Measurements from ENCODE around the gene MRI1.

The MRI1 gene

GRCh38 chr19:13795595-13796300, 31.4 kb downstream of the MRI1 start:
- no peak for DNase-seq

DNA sequence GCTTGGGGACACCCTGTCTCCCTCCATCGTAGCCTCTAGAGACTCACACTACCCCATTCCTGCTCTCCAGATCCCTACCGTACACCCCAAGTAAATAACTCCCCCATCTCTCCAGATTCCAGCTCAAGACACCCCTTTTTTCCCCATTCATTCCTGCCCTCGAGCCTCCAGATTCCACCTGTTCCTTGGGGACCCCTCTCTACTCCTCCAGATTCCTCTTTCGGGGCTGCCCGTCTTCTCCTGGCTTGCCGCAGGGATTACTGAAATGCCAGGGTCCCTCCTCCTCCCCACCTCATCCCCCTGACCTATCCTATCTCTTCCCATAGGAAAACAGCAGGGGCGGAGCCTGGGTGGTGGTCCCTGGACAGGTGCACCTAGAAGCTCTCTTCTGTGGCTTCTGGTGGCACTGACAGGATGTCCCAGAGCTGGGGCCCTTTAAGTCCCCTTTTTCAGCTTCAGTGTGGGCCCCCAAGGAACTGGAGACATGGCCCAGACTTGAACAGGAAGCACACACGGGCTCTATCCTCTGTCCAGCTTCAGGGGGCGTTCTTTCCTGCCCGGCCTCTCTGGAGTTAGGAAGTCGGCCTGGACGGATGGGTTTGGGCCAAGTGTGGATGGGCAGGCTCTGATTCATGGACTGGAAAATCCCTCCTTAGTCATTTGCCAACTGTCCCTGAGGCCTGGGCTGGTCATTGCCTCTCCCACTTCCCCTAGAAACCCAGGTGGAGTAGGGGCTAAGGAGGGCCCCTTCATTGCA, 32.2 kb downstream of the MRI1 start:
- no peak for DNase-seq

- DNase-seq = no peak
Observed at GRCh38 chr19:13797058-13797440, 32.7 kb downstream of the MRI1 start.

DNA sequence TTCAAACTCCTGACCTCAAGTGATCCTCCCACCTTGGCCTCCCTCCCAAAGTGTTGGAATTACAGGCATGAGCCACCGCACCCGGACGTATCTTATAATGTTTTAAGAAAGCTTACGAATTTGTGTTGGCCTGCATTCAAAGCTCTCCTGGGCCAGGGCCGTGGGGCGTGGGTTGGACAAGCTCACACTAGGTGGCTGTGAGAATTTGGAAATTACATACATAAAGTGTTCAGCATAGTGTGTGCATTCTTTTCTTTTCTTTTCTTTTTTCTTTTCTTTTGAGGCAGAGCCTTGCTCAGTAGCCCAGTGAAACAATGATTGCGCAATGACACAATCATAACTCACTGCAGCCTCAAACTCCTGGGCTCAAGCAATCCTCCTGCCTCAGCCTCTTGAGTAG, 33.5 kb downstream of the MRI1 start:
- DNase-seq = no peak

DNA sequence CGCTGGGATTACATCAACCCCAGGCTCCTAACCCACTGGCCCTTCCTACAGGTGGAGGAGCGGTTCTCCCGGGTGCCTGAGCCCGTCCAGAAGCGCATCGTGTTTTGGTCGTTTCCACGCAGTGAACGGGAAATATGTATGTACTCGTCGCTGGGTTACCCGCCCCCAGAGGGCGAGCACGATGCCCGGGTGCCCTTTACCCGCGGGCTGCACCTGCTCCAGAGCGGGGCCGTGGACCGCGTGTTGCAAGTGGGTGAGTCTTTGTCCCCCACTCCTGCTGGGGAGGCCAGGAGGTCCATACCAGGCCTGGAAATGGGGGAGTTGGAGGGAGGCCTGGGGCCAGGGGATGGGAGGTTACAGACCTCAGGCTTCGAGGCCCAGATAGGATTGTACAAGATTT, 35.3 kb downstream of the MRI1 start:
- no peak for DNase-seq

DNA sequence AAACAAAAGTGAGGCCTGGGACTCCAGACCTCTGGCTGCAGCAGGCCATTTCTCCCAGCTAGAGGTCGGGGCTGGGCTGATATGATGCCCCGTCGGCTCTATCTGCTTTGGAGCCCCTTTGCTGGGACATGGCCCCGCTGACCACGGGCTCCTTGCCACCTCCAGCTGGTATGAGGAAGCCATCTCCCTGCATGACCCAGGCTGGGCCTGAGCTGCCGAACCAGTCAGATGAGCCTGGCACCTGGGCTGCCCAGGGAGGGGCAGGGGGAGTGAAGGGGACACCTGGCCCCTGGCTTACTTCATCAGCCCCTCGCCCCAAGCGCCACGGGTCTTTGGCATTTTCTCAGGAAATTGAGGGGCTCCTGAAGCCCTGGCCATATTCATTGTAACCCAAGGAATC, 38.7 kb downstream of the MRI1 start:
- DNase-seq = no peak

DNA sequence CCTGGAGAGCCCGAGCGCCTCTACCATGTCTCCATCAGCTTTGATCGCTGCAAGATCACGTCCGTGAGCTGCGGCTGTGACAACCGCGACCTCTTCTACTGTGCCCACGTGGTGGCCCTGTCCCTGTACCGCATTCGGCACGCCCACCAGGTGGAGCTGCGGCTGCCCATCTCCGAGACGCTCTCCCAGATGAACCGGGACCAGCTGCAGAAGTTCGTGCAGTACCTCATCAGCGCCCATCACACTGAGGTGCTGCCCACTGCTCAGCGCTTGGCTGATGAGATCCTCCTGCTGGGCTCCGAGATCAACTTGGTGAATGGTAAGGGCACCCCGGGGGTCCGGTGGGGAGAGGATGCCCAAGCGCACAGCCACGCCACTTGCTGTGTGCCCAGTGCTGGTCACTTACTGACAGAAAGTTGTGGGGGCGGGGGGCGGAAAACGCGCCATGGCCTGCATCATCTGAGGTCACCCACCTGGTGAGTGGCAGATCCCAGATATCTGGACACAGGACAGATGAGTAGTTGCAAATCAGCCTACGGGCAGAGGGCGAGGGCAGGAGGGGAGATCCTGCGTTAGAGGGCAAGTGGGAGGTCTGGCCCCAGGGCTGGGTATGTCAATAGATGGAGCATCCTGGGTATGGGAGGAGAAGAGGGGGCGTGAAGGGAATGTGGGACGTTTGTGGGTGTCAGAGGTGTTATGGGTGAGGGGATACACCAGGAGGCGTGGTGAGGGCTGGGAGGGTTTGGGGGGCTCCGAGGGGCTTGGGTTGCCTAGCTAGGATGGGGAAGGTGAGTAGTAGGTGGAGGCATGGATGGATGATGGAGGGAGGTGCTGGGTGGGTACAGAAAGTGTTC, 40.7 kb downstream of the MRI1 start:
- no peak for DNase-seq

DNA sequence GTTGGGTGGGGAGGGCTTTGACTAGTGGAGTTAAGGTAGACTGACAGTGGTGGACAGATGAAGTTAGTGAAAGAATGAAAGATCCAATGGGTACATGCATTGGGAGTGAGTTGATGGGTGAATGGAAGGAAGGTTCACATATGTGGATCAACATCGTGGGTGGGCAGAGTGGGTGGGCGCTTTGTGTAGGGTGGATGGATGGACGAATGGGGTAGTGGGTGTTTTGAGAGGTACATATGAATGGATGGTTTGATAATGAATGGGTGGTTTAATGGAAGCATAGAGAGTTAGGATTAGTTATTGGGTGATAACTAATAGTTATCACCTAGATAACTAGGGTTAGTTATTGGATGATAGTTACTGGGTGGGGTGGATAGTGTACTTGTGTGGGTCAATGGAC, 42.4 kb downstream of the MRI1 start:
- no peak for DNase-seq

DNA sequence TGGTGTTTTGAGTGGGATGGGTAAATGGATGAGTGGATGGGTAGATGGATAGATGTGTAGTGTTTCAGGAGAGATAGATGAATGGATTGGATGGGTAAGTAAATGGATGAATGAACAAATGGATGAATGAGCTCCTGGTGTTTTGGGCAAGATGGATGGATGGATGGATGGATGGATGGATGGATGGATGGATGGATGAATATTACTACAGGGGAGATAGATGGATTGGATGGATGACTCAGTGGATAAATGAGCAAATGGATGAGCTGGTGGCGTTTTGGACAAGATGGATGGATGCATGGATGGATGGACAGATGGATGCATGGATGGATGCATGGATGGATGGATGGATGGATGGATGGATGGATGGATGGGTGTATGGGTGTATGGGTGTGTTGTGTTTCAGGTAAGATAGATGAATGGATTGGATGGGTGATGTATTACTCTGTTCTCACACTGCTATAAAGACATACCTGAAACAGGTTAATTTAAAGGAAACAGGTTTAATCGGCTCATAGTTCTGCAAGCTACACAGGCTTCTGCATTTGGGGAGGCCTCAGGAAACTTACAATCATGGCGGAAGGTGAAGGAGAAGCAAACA, 43.2 kb downstream of the MRI1 start:
- no peak for DNase-seq

- DNase-seq = no peak
Observed at GRCh38 chr19:13808856-13809255, 44.5 kb downstream of the MRI1 start.

GRCh38 chr19:13812544-13812943, 48.2 kb downstream of the MRI1 start:
- DNase-seq = no peak

GRCh38 chr19:13813147-13813546, 48.8 kb downstream of the MRI1 start:
- no peak for DNase-seq

DNA sequence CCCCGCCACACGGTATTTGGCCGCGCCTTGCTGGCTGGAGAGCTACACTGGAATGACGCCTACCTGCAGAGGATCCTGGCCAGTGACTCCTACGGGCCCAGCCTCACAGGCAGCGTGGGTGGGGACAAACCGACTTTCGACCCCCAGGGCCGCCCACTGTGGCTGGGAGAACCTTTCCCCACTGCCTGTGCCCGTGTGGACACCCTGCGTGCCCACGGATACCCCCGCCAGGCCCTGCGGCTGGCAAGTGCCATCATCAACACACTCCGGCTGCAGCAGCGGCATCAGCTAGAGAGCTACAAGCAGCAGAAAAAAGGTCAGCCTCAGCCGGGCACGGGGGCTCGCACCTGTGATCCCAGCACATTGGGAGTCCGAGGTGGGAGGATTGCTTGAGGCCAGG, 50.2 kb downstream of the MRI1 start:
- no peak for DNase-seq

DNA sequence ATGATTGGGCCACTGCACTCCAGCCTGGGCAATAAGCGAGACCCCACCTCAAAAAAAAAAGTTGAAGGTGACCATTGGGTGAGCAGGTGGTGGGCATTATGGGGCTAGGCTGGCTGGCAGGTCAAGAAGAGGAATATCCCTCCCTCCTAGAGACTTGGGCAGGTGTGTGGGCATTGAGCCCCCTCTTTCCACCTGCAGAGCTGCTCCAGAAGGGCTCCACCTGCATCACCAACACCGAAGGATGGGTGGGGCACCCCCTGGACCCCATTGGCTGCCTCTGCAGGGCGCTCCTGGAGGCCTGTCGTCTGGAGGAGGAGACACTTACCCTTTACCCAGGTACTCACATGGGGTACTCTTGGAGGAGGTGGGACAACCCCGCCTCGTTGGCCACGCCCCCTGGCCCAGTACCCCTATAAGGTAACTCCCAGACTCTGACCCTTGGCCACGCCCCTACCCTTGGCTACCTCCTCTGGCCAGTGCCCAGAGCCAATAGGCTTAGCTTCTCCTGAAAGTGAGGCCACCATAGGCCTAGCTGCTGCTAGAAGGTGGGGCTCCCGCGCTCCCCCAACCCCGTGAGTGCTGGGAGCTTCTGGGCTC, 52.8 kb downstream of the MRI1 start:
- no peak for DNase-seq

- DNase-seq = peak; percentile 11
Observed at GRCh38 chr19:13817615-13818371, 53.5 kb downstream of the MRI1 start.

- DNase-seq = no peak
Observed at GRCh38 chr19:13819238-13819637, 54.9 kb downstream of the MRI1 start.

- DNase-seq = no peak
Observed at GRCh38 chr19:13821292-13821691, 57.0 kb downstream of the MRI1 start.

DNA sequence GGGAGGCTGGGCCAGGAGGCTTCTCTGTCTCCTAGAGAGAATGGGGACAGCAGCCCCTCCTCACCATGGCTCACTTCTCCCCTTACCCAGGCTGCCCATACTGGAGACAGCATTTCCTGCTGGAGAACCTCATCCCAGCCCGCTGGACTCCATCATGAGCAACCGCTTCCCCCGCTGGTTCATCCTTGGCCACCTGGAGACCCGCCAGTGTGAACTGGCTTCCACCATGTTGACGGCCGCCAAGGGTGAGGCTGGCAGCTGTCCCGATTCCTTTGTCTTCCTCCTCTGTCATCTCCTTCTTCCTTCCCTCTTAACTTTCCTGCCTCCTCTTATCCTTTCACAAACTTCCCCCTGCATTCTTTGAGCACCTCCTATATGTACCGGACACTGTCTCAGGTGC, 58.9 kb downstream of the MRI1 start:
- no peak for DNase-seq

Data from NCI-H1092 treated with DMSO at 0.1 percent for 48 hours (cell line).